Stomach (tissue), 19 donors: Measurements from ENCODE around the gene MYO18A. TPM values are rescaled to one million over a fixed set of nuclear protein-coding genes. Genes with fewer than 3 reads are reported as not detected.
"Not testable (repeated sequence)": the region's sequence is repeated elsewhere in the genome, so short reads cannot be mapped to it uniquely, and the experiment has no call there.

ENCODE experiments used
- DNase-seq, 2 donors: peaks; one replicate each; pipeline versions ENCODE4 v3.0.0 to v3.0.0-alpha.2; 2013 to 2019
- H3K27ac ChIP-seq, 5 donors: fragments of 200-600 bp in 4 of 5; sonication (generic) in 4 of 5; one replicate each; pipeline ENCODE4 v1.5.1; 2013 to 2019; ENCODE audit warnings: mild to moderate bottlenecking in 1 of 5, moderate library complexity in 1 of 5
- H3K27me3 ChIP-seq, 3 donors: fragments of 200-600 bp; sonication (generic); one replicate each; pipeline ENCODE4 v1.5.1; 2017 to 2019; ENCODE audit warnings: mixed run types in 1 of 3
- H3K36me3 ChIP-seq, 4 donors: fragments of 200-600 bp; sonication (generic); 1 replicate in 3 of 4; 2 replicates in 1 of 4; pipeline ENCODE4 v1.5.1; 2016 to 2019
- H3K4me1 ChIP-seq, 4 donors: fragments of 200-600 bp; sonication (generic); one replicate each; pipeline ENCODE4 v1.5.1; 2016 to 2019
- H3K4me3 ChIP-seq, 4 donors: fragments of 200-600 bp; sonication (generic) in 3 of 4; one replicate each; pipeline ENCODE4 v1.5.1; 2016 to 2019; ENCODE audit warnings: mild to moderate bottlenecking in 1 of 4
- H3K9me3 ChIP-seq, 4 donors: fragments of 200-600 bp; sonication (generic); one replicate each; pipeline ENCODE4 v1.5.1; 2016 to 2019
- EP300 ChIP-seq: sonication (generic); formaldehyde crosslinking; IDR thresholded peaks from one replicate; pipeline ENCODE4 v1.6.1; 2017; ENCODE audit warnings: antibody characterized with exemption
- POLR2A ChIP-seq, 4 donors: fragments of 450-650 bp; IDR thresholded peaks; one replicate each; pipeline ENCODE4 v1.6.1; 2016; ENCODE audit warnings: antibody characterized with exemption in 4 of 4, control low read depth in 2 of 4, mild to moderate bottlenecking in 1 of 4, moderate library complexity in 1 of 4
- POLR2AphosphoS5 ChIP-seq, 3 donors: sonication (generic); formaldehyde crosslinking; IDR thresholded peaks; one replicate each; pipeline ENCODE4 v1.6.1; 2016; ENCODE audit warnings: antibody characterized with exemption in 3 of 3
- WGBS, 5 donors: extraction: QIAGEN DNeasy Blood & Tissue Kit in 3 of 5; methylation state at CpG; one replicate each; pipeline versions ENCODE4 v1.1.5 to v1.1.7; 2013 to 2018; 5-methylcytosine and 5-hydroxymethylcytosine counted together
- intact Hi-C: fragments of 100-400 bp; cut with DNase I; formaldehyde crosslinking; loops from one replicate; pipeline ENCODE4 v1.15.1; 2023; ENCODE audit warnings: low total_unique reads
- long read RNA-seq, 10 donors: transcript quantifications; one replicate each; lab custom pipeline, GENCODE V29; 2026
- polyA plus RNA-seq, 3 donors: library from polyadenylated mRNA; stranded (reverse); fragments of 200-250 nt; gene quantifications; one replicate each; pipeline ENCODE4 v1.2.3, GENCODE V29; 2013
- total RNA-seq, 5 donors: library from RNA; depleted of rRNA; stranded (reverse); fragments of >200 nt; gene quantifications; one replicate each; pipeline versions ENCODE4 v1.1.0 to v1.2.3, GENCODE V29; 2014 to 2016
- TF ChIP-seq, protein P1 (sequence below), 7 experiments: fragments of 450-650 bp in 4 of 7; fragments of 200-600 bp in 3 of 7; sonication (generic) in 3 of 7; IDR thresholded peaks; one replicate each; pipeline ENCODE4 v1.5.1; 2016 to 2019; ENCODE audit warnings: antibody characterized with exemption in 7 of 7, control low read depth in 2 of 7, mild to moderate bottlenecking in 1 of 7
- donor health status: healthy with polysubstance abuse.
- donor health status: Bipolar disorder and iron deficiency.
- donor health status: healthy.

Gene MYO18A, protein sequence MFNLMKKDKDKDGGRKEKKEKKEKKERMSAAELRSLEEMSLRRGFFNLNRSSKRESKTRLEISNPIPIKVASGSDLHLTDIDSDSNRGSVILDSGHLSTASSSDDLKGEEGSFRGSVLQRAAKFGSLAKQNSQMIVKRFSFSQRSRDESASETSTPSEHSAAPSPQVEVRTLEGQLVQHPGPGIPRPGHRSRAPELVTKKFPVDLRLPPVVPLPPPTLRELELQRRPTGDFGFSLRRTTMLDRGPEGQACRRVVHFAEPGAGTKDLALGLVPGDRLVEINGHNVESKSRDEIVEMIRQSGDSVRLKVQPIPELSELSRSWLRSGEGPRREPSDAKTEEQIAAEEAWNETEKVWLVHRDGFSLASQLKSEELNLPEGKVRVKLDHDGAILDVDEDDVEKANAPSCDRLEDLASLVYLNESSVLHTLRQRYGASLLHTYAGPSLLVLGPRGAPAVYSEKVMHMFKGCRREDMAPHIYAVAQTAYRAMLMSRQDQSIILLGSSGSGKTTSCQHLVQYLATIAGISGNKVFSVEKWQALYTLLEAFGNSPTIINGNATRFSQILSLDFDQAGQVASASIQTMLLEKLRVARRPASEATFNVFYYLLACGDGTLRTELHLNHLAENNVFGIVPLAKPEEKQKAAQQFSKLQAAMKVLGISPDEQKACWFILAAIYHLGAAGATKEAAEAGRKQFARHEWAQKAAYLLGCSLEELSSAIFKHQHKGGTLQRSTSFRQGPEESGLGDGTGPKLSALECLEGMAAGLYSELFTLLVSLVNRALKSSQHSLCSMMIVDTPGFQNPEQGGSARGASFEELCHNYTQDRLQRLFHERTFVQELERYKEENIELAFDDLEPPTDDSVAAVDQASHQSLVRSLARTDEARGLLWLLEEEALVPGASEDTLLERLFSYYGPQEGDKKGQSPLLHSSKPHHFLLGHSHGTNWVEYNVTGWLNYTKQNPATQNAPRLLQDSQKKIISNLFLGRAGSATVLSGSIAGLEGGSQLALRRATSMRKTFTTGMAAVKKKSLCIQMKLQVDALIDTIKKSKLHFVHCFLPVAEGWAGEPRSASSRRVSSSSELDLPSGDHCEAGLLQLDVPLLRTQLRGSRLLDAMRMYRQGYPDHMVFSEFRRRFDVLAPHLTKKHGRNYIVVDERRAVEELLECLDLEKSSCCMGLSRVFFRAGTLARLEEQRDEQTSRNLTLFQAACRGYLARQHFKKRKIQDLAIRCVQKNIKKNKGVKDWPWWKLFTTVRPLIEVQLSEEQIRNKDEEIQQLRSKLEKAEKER (N-terminal part only)
- 100 to 1,000 TPM in 3 of 5 donors, 10 to 100 TPM in 2; 42.8 to 305 (median 121) TPM for total RNA-seq
- 10 to 100 TPM; 16.5 to 30.3 (median 28.2) TPM for polyA plus RNA-seq
- long read RNA-seq, donor 1, result 0 reads
- long read RNA-seq, donor 2, result 0 reads
- long read RNA-seq, donor 3, result 0 reads
- long read RNA-seq, donor 4, result 0 reads
- long read RNA-seq, donor 5, result 0 reads
- long read RNA-seq, donor 6, result 0 reads
- long read RNA-seq, donor 7, result 0 reads
- long read RNA-seq, donor 8, result 0 reads
- long read RNA-seq, donor 9, partial matches to known transcripts, result 0 of 1 reads
- long read RNA-seq, donor 9, other reads (novel, unspliced or antisense), result 0 of 1 reads
- long read RNA-seq, donor 10, result 0 reads

DNA sequence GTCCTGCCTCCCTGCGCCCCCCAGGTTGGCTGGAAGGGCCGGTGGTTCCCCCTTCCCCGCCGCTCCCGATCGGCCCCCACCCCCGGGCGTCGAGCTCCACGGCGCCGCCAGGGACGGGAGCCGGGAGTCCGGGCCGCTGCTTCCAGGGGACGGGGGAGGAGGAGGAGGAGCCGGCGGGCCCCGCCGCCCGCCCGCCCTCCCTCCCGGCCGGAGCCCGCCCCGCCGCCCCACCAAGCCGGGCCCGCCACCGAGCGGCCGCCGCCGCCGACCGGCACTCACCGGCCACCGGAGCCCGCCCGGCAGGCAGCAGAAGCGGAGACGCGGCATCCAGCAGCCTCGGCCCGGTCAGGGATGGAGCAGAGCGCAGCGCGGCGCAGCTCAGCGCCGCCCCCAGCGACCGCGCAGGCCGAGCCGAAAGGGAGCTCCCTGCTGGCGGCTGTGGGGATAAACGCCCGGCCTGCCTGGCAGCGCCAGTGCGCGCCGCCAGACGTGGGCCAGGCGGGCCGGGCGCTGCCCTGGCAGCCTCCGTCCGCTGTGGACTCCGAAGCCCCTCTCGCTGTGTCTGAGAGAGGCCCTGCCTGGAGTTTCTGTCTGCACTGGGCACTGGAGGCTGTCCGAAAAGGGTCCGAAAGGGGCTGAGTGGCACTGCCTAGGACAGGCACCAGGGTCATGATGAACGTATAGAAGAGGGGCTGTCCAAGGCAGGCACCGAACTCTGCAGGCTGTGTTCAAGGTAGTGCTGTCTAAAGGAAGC, at the start of gene MYO18A:
TSS of gene MYO18A (minus strand) at position 365 of the 754 bp plus-strand sequence. CDS start 13,458 bp downstream, outside the sequence.
- intact Hi-C loops, result loop anchor here (5.0 kb wide), 1 partner anchor 33 kb away; no protein-coding TSS in a partner anchor
- H3K36me3 ChIP-seq, result no peaks in the 10 kb centered on the region
- DNase-seq, result peak; percentile 85 to 95
- H3K4me3 ChIP-seq, result peak within 1 kb of the TSS; percentile 60 to 66 (median 63)
- TF ChIP-seq POLR2AphosphoS5 (IDR thresholded peaks at IDR 0.05), result peak in 2 of 3 donors; percentile 17 to 56
- TF ChIP-seq POLR2A (IDR thresholded peaks at IDR 0.05), result no peak
- TF ChIP-seq, protein P1, sequence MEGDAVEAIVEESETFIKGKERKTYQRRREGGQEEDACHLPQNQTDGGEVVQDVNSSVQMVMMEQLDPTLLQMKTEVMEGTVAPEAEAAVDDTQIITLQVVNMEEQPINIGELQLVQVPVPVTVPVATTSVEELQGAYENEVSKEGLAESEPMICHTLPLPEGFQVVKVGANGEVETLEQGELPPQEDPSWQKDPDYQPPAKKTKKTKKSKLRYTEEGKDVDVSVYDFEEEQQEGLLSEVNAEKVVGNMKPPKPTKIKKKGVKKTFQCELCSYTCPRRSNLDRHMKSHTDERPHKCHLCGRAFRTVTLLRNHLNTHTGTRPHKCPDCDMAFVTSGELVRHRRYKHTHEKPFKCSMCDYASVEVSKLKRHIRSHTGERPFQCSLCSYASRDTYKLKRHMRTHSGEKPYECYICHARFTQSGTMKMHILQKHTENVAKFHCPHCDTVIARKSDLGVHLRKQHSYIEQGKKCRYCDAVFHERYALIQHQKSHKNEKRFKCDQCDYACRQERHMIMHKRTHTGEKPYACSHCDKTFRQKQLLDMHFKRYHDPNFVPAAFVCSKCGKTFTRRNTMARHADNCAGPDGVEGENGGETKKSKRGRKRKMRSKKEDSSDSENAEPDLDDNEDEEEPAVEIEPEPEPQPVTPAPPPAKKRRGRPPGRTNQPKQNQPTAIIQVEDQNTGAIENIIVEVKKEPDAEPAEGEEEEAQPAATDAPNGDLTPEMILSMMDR (IDR thresholded peaks at IDR 0.05), result peak in 5 of 7 experiments; percentile 54 to 96 (median 87)
- TF ChIP-seq EP300, result no peak
- H3K4me1 ChIP-seq, result peaks cover 45 to 58% (median 55%) of the 10 kb centered on the region in 4 donors
- H3K27me3 ChIP-seq, result no peaks in the 10 kb centered on the region
- peak within 1 kb of the TSS; percentile 81 to 94 (median 92) for H3K27ac ChIP-seq
- WGBS, 5 donors, result 1 to 10% (median 2%) methylated on average over 3 to 76 of the region's 76 CpGs
- H3K9me3 ChIP-seq, result no peaks in the 10 kb centered on the region

DNA sequence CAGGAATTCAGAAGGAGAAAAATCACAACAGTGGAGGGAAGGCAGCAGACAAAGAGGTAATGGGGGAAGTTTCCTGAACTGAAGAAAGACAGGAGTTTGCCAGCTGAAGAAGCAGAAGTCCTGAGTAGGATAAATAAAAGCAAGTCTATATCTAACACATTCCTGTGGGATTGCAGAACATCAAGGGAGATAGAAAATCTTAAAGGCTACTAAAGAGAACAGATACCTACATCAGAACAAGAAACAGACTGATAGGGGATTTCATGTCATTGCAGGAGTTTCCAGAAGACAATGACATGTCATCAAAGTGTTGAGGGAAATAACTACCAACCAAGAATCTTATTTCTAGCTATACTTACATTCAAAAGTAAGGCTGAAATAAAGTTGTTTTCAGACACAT, 45.2 kb upstream of the MYO18A start:
- H3K9me3 ChIP-seq, result no peaks in the 10 kb centered on the region
- no peak for DNase-seq
- no peak overlapping the region for H3K27ac ChIP-seq
- no peaks in the 10 kb centered on the region for H3K27me3 ChIP-seq
- H3K36me3 ChIP-seq, result no peaks in the 10 kb centered on the region
- TF ChIP-seq POLR2A (IDR thresholded peaks at IDR 0.05) (no peak), EP300 (no peak), POLR2AphosphoS5 (IDR thresholded peaks at IDR 0.05) (no peak)
- TF ChIP-seq, protein P1 (IDR thresholded peaks at IDR 0.05), result no peak
- no peaks in the 10 kb centered on the region for H3K4me1 ChIP-seq
- no peak overlapping the region for H3K4me3 ChIP-seq
- intact Hi-C loops, result no loop called here

DNA sequence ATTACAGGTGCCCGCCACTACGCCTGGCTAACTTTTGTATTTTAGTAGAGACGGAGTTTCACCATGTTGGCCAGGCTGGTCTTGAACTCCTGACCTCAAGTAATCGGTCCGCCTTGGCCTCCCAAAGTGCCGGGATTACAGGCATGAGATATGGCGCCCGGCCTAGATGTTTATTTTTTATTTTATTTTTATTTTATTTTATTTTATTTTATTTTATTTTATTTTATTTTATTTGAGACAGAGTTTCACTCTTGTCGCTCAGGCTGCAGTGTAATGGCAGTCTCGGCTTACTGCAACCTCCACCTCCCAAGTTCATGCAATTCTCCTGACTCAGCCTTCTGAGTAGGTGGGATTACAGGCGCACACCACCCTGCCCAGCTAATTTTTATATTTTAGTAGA, 41.1 kb upstream of the MYO18A start:
- H3K4me3 ChIP-seq, H3K9me3 ChIP-seq, H3K27me3 ChIP-seq, intact Hi-C loops, H3K4me1 ChIP-seq, DNase-seq, H3K36me3 ChIP-seq, H3K27ac ChIP-seq: not testable (repeated sequence)
- 93 to 96% (median 94%) methylated on average over 11 of the region's 11 CpGs for WGBS, 5 donors
